Suprapubic skin (tissue), 4 donors: ENCODE results near the gene PMP22. TPM values are rescaled to one million over a fixed set of nuclear protein-coding genes. Genes with fewer than 3 reads are reported as not detected.

ENCODE experiments used
- DNase-seq, 2 donors: peaks; one replicate each; pipeline ENCODE4 v3.0.0-alpha.2; 2019; ENCODE audit warnings: low spot score in 2 of 2
- H3K27ac ChIP-seq: fragments of 200-600 bp; sonication (generic); one replicate; pipeline ENCODE4 v1.5.1; 2019
- H3K27me3 ChIP-seq: fragments of 200-600 bp; sonication (generic); one replicate; pipeline ENCODE4 v1.5.1; 2019
- H3K36me3 ChIP-seq: fragments of 200-600 bp; sonication (generic); one replicate; pipeline ENCODE4 v1.5.1; 2019
- H3K4me1 ChIP-seq: fragments of 200-600 bp; sonication (generic); one replicate; pipeline ENCODE4 v1.5.1; 2019
- H3K4me3 ChIP-seq: fragments of 200-600 bp; sonication (generic); one replicate; pipeline ENCODE4 v1.5.1; 2019; ENCODE audit warnings: mild to moderate bottlenecking
- H3K9me3 ChIP-seq: fragments of 200-600 bp; sonication (generic); one replicate; pipeline ENCODE4 v1.5.1; 2019
- EP300 ChIP-seq: sonication (generic); formaldehyde crosslinking; IDR thresholded peaks from one replicate; pipeline ENCODE4 v1.6.1; 2017; ENCODE audit warnings: antibody characterized with exemption
- POLR2A ChIP-seq, 2 donors: fragments of 450-650 bp; IDR thresholded peaks; one replicate each; pipeline ENCODE4 v1.6.1; 2017; ENCODE audit warnings: antibody characterized with exemption in 2 of 2, mild to moderate bottlenecking in 2 of 2, moderate library complexity in 2 of 2
- POLR2AphosphoS5 ChIP-seq, 3 donors: sonication (generic); formaldehyde crosslinking; IDR thresholded peaks; one replicate each; pipeline ENCODE4 v1.6.1; 2017; ENCODE audit warnings: antibody characterized with exemption in 3 of 3
- whole genome bisulfite sequencing: methylation state at CpG from one replicate; pipeline ENCODE4 v1.1.5; 2018; 5-methylcytosine and 5-hydroxymethylcytosine counted together
- total RNA-seq, 4 donors: library from RNA; depleted of rRNA; stranded (reverse); fragments of >200 nt; gene quantifications; one replicate each; pipeline ENCODE4 v1.1.0, GENCODE V29; 2016
- TF ChIP-seq, protein P1 (sequence below), 2 donors: fragments of 200-600 bp in 1 of 2; fragments of 450-650 bp in 1 of 2; sonication (generic) in 1 of 2; IDR thresholded peaks; one replicate each; pipeline ENCODE4 v1.5.1; 2016 to 2019; ENCODE audit warnings: antibody characterized with exemption in 2 of 2, mild to moderate bottlenecking in 1 of 2, moderate library complexity in 1 of 2

Gene PMP22
- total RNA-seq, 4 donors from 2014 or later, result 55.1 to 143 (median 87.1) TPM

DNA sequence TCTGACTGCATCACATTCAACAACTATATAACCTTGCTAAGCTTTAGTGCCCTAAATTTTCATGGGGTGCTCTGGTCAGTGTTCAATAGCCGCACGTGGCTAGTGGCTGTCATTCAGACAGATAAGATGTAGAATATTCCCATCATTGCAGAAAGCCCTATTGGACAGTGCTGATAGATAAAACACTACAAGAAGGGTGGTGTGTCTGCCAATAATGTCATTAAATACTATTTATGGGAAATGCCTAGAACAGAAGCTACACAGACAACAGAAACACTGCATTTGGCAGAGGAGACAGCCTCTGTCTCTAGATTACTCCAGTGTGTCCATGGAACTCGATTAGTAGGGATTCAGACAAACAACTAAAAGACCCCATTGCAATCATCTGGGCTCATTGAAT is 28.4 kb upstream of the PMP22 start:
- Histone ChIP-seq H3K4me1 (peaks cover 6% of the 10 kb centered on the region), H3K27me3 (no peaks in the 10 kb centered on the region), H3K36me3 (no peaks in the 10 kb centered on the region), H3K27ac (no peak overlapping the region), H3K9me3 (no peaks in the 10 kb centered on the region), H3K4me3 (no peak overlapping the region)
- no peak for TF ChIP-seq POLR2A (IDR thresholded peaks at IDR 0.05)
- TF ChIP-seq, protein P1, sequence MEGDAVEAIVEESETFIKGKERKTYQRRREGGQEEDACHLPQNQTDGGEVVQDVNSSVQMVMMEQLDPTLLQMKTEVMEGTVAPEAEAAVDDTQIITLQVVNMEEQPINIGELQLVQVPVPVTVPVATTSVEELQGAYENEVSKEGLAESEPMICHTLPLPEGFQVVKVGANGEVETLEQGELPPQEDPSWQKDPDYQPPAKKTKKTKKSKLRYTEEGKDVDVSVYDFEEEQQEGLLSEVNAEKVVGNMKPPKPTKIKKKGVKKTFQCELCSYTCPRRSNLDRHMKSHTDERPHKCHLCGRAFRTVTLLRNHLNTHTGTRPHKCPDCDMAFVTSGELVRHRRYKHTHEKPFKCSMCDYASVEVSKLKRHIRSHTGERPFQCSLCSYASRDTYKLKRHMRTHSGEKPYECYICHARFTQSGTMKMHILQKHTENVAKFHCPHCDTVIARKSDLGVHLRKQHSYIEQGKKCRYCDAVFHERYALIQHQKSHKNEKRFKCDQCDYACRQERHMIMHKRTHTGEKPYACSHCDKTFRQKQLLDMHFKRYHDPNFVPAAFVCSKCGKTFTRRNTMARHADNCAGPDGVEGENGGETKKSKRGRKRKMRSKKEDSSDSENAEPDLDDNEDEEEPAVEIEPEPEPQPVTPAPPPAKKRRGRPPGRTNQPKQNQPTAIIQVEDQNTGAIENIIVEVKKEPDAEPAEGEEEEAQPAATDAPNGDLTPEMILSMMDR (IDR thresholded peaks at IDR 0.05), result no peak
- no peak for TF ChIP-seq EP300
- no peak for TF ChIP-seq POLR2AphosphoS5 (IDR thresholded peaks at IDR 0.05)
- 83% methylated on average over 3 of the region's 3 CpGs for WGBS
- no peak for DNase-seq

DNA sequence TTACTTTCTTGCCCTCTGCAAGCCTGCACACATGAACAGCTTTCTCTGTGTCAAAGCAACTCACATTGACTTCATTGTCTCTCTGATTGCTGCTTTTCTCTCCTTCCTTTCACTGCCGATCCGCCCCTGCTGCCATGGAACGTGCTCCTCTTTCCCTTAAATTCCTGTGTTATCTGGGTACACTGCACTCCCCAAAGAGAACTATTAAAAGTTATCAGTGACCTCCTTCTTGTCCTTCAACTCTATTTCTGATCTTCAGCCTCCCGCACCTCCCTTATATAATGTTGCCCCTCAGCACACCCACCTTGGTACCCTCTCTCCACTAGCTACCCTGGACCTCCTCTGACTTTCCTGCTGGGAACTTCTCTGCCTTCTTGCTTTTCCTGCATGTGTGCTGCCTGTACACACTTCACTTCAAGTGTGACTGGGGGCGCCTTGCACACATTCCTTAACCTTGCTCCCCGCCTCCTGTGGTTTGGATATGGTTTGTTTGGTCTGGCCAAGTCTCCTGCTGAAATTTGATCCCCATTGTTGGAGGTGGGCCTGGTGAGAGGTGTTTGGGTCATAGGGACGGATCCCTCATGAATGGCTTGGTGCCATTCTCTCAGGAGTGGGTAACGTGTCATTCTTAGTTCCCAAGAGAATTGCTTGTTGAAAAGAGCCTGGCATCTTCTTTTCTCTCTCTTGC is 26.7 kb upstream of the PMP22 start:
- no peak for DNase-seq
- Histone ChIP-seq H3K4me1 (peaks cover 9% of the 10 kb centered on the region), H3K36me3 (no peaks in the 10 kb centered on the region), H3K27ac (no peak overlapping the region), H3K27me3 (no peaks in the 10 kb centered on the region), H3K9me3 (no peaks in the 10 kb centered on the region), H3K4me3 (no peak overlapping the region)
- 81% methylated on average over 8 of the region's 8 CpGs for WGBS
- no peak for TF ChIP-seq EP300
- no peak for TF ChIP-seq POLR2A (IDR thresholded peaks at IDR 0.05)
- TF ChIP-seq, protein P1 (IDR thresholded peaks at IDR 0.05), result no peak

DNA sequence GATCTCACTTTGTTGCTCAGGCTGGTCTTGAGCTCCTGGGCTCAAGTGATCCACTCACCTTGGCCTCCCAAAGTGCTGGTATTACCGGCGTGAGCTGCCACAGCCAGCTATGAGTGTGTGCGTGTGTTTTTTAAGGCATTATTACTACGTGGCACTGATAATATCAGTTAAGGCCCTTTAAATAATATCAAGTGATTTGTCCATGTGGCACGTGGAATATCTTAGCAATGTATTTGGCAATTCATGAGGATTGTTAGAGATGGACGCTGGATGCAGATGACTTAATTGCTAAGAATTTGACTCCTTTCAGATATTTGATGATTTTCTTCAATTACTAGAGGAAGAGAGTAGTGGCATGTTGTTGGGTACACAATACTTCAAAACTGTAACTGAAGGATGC is 25.5 kb upstream of the PMP22 start:
- Histone ChIP-seq H3K36me3 (no peaks in the 10 kb centered on the region), H3K27me3 (no peaks in the 10 kb centered on the region), H3K4me3 (no peak overlapping the region), H3K9me3 (no peaks in the 10 kb centered on the region), H3K27ac (no peak overlapping the region), H3K4me1 (peaks cover 9% of the 10 kb centered on the region)
- TF ChIP-seq POLR2A (IDR thresholded peaks at IDR 0.05), result no peak
- no peak for TF ChIP-seq EP300
- TF ChIP-seq POLR2AphosphoS5 (IDR thresholded peaks at IDR 0.05), result no peak
- TF ChIP-seq, protein P1 (IDR thresholded peaks at IDR 0.05), result no peak
- 75% methylated on average over 6 of the region's 6 CpGs for WGBS
- DNase-seq, result no peak

DNA sequence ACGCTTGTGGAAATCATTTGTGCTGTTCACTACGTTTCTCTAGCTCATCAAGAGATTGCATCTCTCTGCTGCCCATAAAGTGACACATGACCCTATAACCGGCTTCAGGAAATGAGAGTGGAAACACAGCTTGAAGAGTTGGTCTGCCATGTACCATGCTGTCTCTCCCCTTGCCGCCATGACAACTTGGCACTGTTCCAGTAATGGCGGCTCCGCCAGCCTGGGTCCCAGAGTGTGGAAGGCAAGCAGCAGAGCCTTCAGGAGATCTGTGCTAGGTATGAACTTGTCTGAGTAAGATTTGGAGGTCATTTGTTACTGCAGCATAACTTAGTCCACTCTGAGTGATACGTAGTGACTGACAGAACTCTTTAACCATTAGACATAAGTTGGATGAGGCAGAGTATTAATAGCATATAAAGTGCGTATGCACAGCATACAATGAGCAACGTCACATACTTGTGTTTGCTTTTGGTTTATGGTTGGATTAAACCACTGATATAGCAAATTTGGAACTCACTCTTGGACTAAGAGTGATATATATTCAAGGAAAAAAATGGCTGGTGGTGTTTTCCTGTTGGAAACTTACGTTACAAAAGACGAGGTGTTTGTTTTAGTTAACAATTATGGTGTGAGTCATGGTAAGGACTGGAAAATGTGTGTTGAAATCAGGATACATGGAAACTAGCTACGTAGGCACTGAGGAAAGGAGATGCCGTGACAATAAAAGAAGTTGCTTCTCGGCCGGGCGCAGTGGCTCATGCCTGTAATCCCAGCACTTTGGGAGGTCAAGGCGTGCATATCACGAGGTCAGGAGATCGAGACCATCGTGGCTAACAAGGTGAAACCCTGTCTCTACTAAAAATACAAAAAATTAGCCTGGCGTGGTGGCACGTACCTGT is 24.4 kb upstream of the PMP22 start:
- 78% methylated on average over 22 of the region's 22 CpGs for WGBS

More for the DNA sequence above, 24.4 kb upstream of the PMP22 start:
- Histone ChIP-seq H3K9me3 (no peaks in the 10 kb centered on the region), H3K4me1 (peaks cover 9% of the 10 kb centered on the region), H3K27ac (no peak overlapping the region), H3K36me3 (no peaks in the 10 kb centered on the region), H3K27me3 (no peaks in the 10 kb centered on the region), H3K4me3 (no peak overlapping the region)
- no peak for DNase-seq
- no peak for TF ChIP-seq EP300
- no peak for TF ChIP-seq POLR2AphosphoS5 (IDR thresholded peaks at IDR 0.05)
- no peak for TF ChIP-seq POLR2A (IDR thresholded peaks at IDR 0.05)
- TF ChIP-seq, protein P1 (IDR thresholded peaks at IDR 0.05), result no peak
